Measurements from ENCODE around the gene LTB4R.

DNA sequence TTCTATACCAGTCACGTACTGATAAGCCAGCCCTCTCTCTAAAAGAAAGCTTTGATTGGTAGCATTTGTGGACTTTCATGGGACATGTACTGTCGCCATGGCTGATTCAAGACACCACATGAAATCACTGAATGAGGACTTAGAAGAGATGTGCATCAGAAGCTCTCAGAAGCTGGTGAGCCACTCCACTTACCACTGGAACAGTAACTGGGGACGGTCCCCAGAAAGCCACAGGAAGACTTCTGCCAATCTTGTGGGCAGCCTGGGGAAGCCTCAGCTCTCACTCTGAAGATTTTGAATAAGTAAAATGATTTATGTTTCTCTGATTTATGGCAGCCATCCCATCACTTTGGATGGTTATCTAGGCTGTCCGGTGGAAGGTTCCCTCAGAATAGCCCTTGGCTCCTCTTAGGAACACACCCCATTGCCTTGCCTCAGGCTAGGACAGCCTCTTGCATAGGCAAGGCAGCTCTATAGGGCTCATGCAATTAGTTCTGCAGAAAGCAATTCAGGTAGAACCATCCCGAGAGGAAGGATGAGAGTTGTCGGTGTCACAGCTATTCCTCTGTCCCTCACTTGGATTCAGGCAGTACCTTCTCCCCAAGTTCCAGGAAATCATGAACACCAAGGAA is 21.5 kb upstream of the LTB4R start:
- TF ChIP-seq POLR2A (IDR thresholded peaks at IDR 0.05) (no peak), EP300 (IDR thresholded peaks at IDR 0.05) (no peak)
- TF ChIP-seq, protein P1, sequence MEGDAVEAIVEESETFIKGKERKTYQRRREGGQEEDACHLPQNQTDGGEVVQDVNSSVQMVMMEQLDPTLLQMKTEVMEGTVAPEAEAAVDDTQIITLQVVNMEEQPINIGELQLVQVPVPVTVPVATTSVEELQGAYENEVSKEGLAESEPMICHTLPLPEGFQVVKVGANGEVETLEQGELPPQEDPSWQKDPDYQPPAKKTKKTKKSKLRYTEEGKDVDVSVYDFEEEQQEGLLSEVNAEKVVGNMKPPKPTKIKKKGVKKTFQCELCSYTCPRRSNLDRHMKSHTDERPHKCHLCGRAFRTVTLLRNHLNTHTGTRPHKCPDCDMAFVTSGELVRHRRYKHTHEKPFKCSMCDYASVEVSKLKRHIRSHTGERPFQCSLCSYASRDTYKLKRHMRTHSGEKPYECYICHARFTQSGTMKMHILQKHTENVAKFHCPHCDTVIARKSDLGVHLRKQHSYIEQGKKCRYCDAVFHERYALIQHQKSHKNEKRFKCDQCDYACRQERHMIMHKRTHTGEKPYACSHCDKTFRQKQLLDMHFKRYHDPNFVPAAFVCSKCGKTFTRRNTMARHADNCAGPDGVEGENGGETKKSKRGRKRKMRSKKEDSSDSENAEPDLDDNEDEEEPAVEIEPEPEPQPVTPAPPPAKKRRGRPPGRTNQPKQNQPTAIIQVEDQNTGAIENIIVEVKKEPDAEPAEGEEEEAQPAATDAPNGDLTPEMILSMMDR (IDR thresholded peaks at IDR 0.05), result no peak
